Ovary (tissue), 9 donors: ENCODE measurements around the gene ZP1. TPM values are rescaled to one million over a fixed set of nuclear protein-coding genes. Genes with fewer than 3 reads are reported as not detected.

Experiments
- DNase-seq, 5 donors: peaks; one replicate each; pipeline ENCODE4 v3.0.0-alpha.2; 2019 to 2020
- H3K27ac ChIP-seq, 2 donors: fragments of 200-600 bp; one replicate each; pipeline versions ENCODE4 v1.5.1 to v1.8.0; 2019 to 2022
- H3K27me3 ChIP-seq: fragments of 200-600 bp; one replicate; pipeline ENCODE4 v1.8.0; 2022
- H3K36me3 ChIP-seq: fragments of 200-600 bp; sonication (generic); one replicate; pipeline ENCODE4 v1.5.1; 2019
- H3K4me1 ChIP-seq: one replicate; pipeline ENCODE4 v1.8.1; 2013; ENCODE audit warnings: mild to moderate bottlenecking, moderate library complexity; ENCODE audit not compliant: insufficient read depth
- H3K4me3 ChIP-seq: fragments of 200-600 bp; sonication (generic); one replicate; pipeline ENCODE4 v1.5.1; 2017
- H3K9me3 ChIP-seq, 2 donors: fragments of 200-600 bp in 1 of 2; sonication (generic) in 1 of 2; one replicate each; pipeline versions ENCODE4 v1.5.1 to v1.8.1; 2013 to 2019; ENCODE audit warnings: mild to moderate bottlenecking in 1 of 2, moderate library complexity in 1 of 2
- CTCF ChIP-seq, 3 donors: fragments of 450-650 bp in 2 of 3; fragments of 200-600 bp in 1 of 3; IDR thresholded peaks; one replicate each; pipeline versions ENCODE4 v1.5.1 to v1.8.0; 2016 to 2022; ENCODE audit warnings: antibody characterized with exemption in 3 of 3, mild to moderate bottlenecking in 1 of 3
- EP300 ChIP-seq: sonication (generic); formaldehyde crosslinking; IDR thresholded peaks from one replicate; pipeline ENCODE4 v1.6.1; 2017; ENCODE audit warnings: antibody characterized with exemption
- POLR2A ChIP-seq: fragments of 450-650 bp; IDR thresholded peaks from one replicate; pipeline ENCODE4 v1.6.1; 2017; ENCODE audit warnings: antibody characterized with exemption, mild to moderate bottlenecking, moderate library complexity
- WGBS, 3 donors: extraction: QIAGEN DNeasy Blood & Tissue Kit in 1 of 3; methylation state at CpG; one replicate each; pipeline versions ENCODE4 v1.1.5 to v1.1.7; 2013 to 2017; 5-methylcytosine and 5-hydroxymethylcytosine counted together
- intact Hi-C, 4 donors: fragments of 100-400 bp; cut with DNase I; formaldehyde crosslinking; loops; one replicate each; pipeline versions ENCODE4 v1.11.0 to v1.15.1; 2022 to 2023
- polyA plus RNA-seq, 2 donors: library from polyadenylated mRNA; stranded (reverse); fragments of 200-250 nt in 1 of 2; fragments of 350-450 nt in 1 of 2; fragmentation: Illumina TruSeq in 1 of 2; extraction: RNeasy Lipid Tissue Mini Kit (QIAGEN cat#74804) in 1 of 2; gene quantifications; one replicate each; pipeline ENCODE4 v1.2.3, GENCODE V29; 2013 to 2014
- total RNA-seq, 7 donors: library from RNA; depleted of rRNA in 2 of 7; stranded (reverse); fragments of >200 nt in 2 of 7; fragmentation: NEBNext Ultra II Directional in 3 of 7; extraction: Animal tissue kit (Norgen Biotek cat#: 25700) in 3 of 7; gene quantifications; one replicate each; pipeline versions ENCODE4 v1.1.0 to v1.2.4, GENCODE V29; 2016 to 2023
- donor health status: DM: no; HTN: no; CAD: no; lungs with moderate emphysema.
- donor health status: DM: no; HTN: no; CAD: no.
- donor health status: Bipolar disorder and iron deficiency.
- donor health status: DM: yes; HTN: yes; CAD: no.
- donor health status: DM: no; HTN: no; CAD: no.
- donor health status: DM: yes; HTN: yes; CAD: no.

The ZP1 gene
- total and polyA plus RNA-seq, 9 donors, result 0.17 TPM; not detected in 8

GRCh38 chr11:60854847-60855725, 12.3 kb upstream of the ZP1 start:
- H3K27me3 ChIP-seq, result no peaks in the 10 kb centered on the region
- 34 to 51% (median 35%) methylated on average over 8 of the region's 8 CpGs for WGBS, 3 donors
- intact Hi-C loops, result no loop called here
- TF ChIP-seq EP300, result no peak
- TF ChIP-seq POLR2A, result no peak
- TF ChIP-seq CTCF (IDR thresholded peaks at IDR 0.05), result no peak
- no peak overlapping the region for H3K4me3 ChIP-seq
- no peaks in the 10 kb centered on the region for H3K4me1 ChIP-seq
- no peaks in the 10 kb centered on the region for H3K36me3 ChIP-seq
- H3K27ac ChIP-seq, result no peak overlapping the region
- no peaks in the 10 kb centered on the region for H3K9me3 ChIP-seq
- no peak for DNase-seq

- H3K9me3 ChIP-seq, result no peaks in the 10 kb centered on the region
- DNase-seq, result no peak
- WGBS, 3 donors, result 49 to 53% (median 51%) methylated on average over 14 of the region's 14 CpGs
- no peak within 1 kb of the TSS for H3K4me3 ChIP-seq
- TF ChIP-seq POLR2A (no peak), CTCF (IDR thresholded peaks at IDR 0.05) (no peak), EP300 (no peak)
- intact Hi-C loops, result no loop called here
- H3K27ac ChIP-seq, result no peak within 1 kb of the TSS
- H3K4me1 ChIP-seq, result no peaks in the 10 kb centered on the region
- H3K36me3 ChIP-seq, result no peaks in the 10 kb centered on the region
- no peaks in the 10 kb centered on the region for H3K27me3 ChIP-seq
These were observed 11.4 kb upstream of the ZP1 start, which contains the start of gene PTGDR2 for GRCh38 chr11:60855726-60856633. Gene PTGDR2, minus strand, starts transcription at chr11:60855950. Its CDS starts 2,228 bp downstream, at chr11:60853722.

- Histone ChIP-seq H3K27ac (no peak overlapping the region), H3K9me3 (no peaks in the 10 kb centered on the region), H3K27me3 (no peaks in the 10 kb centered on the region), H3K4me1 (no peaks in the 10 kb centered on the region), H3K36me3 (no peaks in the 10 kb centered on the region), H3K4me3 (no peak overlapping the region)
- DNase-seq, result no peak
- intact Hi-C loops, result no loop called here
- 88 to 91% (median 90%) methylated on average over 5 of the region's 5 CpGs for WGBS, 3 donors
- TF ChIP-seq CTCF (IDR thresholded peaks at IDR 0.05) (no peak), EP300 (no peak), POLR2A (no peak)
These were observed 9.7 kb upstream of the ZP1 start for GRCh38 chr11:60857378-60858232.

GRCh38 chr11:60858236-60858635, 9.1 kb upstream of the ZP1 start:
- DNase-seq, result no peak
- intact Hi-C loops, result no loop called here
- H3K4me1 ChIP-seq, result no peaks in the 10 kb centered on the region
- no peaks in the 10 kb centered on the region for H3K27me3 ChIP-seq
- WGBS, 3 donors, result 79 to 82% (median 81%) methylated on average over 8 of the region's 8 CpGs
- no peaks in the 10 kb centered on the region for H3K9me3 ChIP-seq
- TF ChIP-seq POLR2A (no peak), CTCF (IDR thresholded peaks at IDR 0.05) (no peak), EP300 (no peak)
- no peak overlapping the region for H3K27ac ChIP-seq
- no peaks in the 10 kb centered on the region for H3K36me3 ChIP-seq
- no peak overlapping the region for H3K4me3 ChIP-seq
